Activated CD4-positive, alpha-beta T cell treated with anti-CD3 and anti-CD28 coated beads for 24 hours (primary cell): Measurements from ENCODE around the gene UGT1A9.
"Not testable (repeated sequence)": the region's sequence is repeated elsewhere in the genome, so short reads cannot be mapped to it uniquely, and the experiment has no call there.

Experiments used
- DNase-seq, 2 donors: peaks; one replicate each; pipeline ENCODE4 v3.0.0-alpha.2; 2020; ENCODE audit warnings: low read depth in 2 of 2

Gene UGT1A9

DNA sequence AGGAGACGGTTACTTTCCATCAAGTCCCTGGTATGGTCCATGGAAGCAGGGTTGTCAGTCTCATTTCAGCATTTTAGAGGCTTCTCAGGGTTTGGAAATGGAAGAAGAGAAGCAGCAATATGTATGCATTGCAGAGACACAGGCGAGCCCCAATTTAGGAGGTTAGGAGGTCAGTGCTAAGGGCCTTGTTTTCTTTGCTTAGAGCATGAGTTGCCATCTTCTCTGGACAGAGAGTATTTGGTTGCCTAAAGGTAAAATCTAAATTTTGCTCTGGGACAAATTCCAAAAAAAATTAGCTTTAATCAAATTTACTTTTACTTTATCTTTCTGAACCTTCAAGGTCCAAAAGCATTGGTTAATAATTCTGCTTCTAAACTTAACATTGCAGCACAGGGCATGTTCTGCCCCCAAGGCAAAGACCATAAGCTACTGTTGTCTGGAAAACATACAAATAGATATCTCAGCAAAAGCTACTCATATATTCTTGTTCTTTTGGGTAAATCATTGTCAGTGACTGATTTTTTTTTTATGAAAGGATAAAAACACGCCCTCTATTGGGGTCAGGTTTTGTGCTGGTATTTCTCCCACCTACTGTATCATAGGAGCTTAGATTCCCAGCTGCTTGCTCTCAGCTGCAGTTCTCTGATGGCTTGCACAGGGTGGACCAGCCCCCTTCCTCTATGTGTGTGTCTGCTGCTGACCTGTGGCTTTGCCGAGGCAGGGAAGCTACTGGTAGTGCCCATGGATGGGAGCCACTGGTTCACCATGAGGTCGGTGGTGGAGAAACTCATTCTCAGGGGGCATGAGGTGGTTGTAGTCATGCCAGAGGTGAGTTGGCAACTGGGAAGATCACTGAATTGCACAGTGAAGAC lies at the start of gene UGT1A9:
Gene UGT1A9 (plus strand): TSS at position 609 of the 872 bp plus-strand sequence. CDS start 37 bp downstream, at position 646.
- DNase-seq = no peak

DNA sequence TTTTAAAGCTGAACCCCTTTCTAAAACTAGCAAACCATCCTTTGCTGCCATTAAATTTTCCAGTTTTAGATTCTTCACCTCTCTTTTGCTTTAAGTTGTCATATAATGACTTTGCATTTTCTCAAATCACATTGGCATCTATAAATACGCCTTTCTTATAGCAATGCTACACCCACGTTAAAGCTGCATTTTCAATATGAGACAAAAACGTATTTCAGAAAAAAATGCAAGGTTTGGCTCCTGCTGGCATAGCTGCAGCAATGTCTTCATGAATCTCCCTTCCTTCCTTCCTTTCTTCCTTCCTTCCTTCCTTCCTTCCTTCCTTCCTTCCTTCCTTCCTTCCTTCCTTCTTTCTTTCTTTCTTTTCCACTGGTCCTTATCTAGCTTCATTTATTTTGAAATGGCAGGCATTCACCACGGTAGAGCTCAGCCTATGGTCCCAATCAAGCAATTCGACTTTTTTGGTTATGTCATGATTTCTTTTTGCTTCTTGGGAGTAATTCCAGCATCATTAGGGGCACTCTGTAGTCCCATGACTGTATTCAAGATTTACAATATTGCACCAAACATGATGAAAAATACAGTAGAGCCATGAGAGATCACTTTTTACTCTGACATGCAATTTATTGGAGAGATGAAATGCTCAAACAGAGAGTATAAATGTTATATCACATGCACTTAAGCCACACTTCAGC lies 44.2 kb upstream of the UGT1A9 start:
- DNase-seq = no peak

DNA sequence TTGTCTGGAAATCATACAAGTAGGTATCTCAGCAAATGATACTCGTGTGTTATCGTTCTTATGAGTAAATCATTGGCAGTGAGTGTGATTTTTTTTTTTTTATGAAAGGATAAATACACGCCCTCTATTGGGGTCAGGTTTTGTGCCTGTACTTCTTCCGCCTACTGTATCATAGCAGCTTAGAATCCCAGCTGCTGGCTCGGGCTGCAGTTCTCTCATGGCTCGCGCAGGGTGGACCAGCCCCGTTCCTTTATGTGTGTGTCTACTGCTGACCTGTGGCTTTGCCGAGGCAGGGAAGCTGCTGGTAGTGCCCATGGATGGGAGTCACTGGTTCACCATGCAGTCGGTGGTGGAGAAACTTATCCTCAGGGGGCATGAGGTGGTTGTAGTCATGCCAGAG lies 35.4 kb upstream of the UGT1A9 start, which contains the start of gene UGT1A10:
Gene UGT1A10 (plus strand): TSS at position 143 of the 400 bp plus-strand sequence. CDS start 75 bp downstream, at position 218.
- DNase-seq = not testable (repeated sequence)

DNA sequence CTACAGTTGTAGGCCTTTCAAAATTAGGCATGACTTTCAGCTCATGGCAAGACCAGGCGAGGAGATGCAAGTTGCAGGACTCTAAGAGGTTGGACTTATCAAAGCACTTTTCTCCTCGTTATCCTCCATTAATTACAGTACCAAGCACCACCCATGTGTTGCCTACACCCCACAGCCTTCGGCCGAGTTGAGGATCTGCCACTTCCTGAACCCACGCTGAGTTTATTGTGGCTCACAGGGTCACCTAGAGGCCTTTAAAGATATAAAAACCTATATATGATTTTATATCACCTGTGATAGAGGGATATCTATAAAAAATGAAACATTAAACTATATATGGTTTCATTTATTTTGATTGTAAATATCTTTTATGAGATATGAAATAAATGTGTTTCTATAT lies 32.9 kb upstream of the UGT1A9 start:
- no peak for DNase-seq

DNA sequence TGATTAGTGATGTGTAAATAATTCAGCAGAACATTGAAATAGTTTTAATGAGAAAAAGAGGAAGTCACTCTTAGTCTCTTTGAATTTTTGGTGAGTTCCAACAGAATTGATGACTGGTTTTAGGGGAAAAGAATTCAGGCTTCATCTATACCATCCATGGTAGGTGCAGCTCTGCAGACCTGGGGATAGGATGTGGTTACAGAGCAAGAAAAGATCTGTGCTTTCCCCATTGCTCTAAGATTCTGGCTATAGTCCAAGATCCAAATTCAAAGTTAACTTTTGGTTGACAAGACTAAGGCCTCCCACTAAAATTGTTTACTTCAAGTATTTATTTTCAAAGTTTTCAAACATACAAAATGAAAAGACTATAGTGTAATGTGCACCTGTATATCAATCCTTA lies 31.8 kb upstream of the UGT1A9 start:
- DNase-seq = no peak

DNA sequence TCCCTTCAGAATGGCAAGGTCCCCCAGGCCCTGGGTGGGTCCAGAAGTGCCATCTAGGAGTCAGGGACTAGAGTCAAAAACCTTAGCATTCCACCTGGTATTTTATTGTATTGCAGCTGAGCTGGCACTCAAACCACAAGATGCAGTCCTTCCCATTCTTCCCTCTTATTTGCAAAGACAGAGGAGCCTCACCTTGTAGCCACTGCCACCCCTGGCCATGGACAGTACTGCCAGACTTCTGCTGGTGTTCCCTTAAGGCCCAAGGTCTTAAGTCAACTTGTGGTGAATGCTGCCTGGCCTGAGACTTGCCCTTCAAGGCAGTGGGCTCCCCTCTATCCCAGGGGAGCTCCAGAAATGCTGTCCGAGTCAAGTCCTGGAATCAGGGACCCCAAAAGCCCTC lies 28.6 kb upstream of the UGT1A9 start:
- DNase-seq = no peak

DNA sequence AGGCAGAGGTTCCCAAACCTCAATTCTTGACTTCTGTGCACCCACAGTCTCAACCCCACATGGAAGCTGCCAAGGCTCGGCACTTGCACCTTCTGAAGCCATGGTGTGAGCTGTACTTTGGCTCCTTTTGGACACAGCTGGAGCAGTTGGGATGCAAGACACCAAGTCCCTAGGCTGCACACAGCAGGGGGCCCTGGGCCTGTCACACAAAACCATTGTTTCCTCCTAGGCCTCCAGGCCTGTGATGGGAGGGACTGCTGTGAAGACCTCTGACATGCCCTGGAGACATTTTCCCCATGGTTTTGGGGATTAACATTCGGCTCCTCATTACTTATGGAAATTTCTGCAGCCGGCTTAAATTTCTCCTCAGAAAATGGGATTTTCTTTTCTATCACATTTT lies 25.7 kb upstream of the UGT1A9 start:
- DNase-seq = not testable (repeated sequence)

DNA sequence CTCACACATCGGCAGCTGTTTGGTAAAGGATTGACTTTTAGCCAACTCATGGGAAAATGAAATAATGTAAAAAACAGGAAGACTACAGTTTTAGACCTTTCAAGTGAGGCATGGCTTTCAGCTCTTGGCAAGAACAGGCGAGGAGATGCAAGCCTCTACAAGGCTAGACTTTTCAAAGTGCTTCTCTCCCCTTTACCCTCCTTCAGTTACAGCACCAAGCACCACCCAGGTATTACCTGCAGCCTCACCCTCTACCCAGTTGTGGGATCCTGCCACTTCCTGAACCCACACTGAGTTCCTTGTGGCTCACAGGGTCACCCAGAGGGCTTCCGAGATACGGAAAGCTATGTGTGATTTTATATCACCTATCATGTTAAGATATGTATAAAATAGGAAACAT lies 20.7 kb upstream of the UGT1A9 start:
- DNase-seq = no peak

DNA sequence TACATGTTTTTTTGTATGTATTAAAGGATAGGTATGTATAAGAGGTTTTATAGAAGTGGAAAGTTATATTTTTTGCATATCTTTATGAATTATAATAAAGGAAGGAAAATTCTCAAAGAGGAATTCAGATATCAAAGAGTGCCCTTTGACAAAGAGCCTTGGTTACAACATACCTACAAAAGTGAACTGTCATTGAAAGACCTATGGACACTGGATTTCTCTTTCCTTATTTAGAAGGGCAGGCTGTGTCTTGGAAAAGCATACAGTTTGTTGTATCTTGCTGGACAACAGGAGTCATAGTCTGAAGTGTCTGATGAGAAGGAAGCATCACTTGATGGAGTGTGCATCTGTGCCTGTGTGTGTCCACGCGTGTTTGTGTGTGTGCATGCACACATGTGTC lies 20.3 kb upstream of the UGT1A9 start:
- no peak for DNase-seq

DNA sequence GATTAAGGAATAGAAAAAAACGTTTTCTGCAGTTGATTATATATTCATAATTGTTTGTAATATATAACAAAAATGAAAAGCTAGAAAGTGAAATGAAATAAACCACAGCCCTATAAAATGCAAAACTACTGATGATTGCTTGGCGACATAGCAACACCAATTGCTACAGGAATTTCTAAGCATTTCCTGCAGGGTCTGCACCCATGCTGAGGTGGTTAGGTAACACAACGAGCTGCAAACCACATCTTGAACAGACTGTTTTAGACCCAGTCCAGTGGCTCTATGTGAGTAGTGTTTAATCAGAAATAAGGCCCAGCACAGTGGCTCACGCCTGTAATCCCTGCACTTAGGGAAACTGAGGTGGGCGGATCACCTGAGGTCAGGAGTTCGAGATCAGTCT lies 17.2 kb upstream of the UGT1A9 start:
- DNase-seq = no peak

DNA sequence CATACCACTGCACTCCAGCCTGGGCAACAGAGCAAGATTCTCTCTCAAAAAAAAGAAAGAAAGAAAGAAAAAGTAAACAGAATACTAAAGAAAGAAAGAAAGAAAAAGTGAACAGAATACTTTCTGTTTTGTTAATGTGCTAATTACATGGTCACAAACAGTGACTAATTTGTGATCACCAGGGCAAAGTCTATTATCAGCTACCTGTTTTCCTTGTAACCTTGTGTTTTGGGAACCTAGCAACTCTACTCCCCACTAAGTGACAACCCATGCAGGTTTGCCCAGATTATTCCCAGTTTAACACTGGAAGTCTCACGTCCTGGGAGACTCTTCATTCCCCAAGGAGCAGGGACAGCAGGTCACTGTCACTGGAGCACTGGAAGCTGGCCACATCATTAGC lies 16.7 kb upstream of the UGT1A9 start:
- DNase-seq = no peak

DNA sequence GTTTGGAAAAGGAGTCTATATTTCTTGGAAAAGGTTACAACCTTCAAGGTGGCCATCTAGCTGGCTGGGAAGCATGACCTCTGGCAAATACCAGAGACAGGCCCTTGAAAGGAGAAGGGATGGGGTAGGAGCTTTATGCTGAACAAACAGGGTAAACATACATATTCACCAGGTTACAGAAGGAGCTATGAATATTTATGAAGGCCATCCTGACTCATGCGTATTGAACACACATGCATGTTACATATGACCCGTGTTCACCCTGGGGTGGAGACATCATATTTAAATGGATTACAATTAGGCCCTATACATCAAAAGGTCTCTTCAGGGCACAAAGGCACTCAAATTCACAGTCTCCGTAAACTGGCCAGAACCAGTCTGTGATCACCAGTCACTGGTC lies 15.8 kb upstream of the UGT1A9 start:
- not testable (repeated sequence) for DNase-seq

DNA sequence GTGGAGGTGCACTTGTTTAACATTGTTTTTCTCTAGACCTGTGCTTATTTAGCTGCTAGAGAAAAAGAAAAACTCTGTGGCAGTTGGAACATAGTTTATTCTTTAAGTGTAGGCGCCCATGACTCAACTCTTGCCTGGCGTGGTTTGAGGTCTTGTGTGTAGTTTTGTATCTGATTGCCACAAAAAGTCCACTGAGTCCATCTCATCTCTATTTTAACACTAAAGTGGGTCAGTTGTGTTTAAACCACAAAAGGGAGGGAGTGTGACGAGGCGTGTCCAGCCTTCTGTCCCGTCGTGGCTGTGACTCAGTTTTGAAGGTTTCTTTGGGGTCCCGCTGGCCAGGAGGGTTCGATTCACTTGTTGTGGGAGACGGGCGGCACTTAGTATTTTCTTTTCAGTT lies 15.3 kb upstream of the UGT1A9 start:
- DNase-seq = no peak

DNA sequence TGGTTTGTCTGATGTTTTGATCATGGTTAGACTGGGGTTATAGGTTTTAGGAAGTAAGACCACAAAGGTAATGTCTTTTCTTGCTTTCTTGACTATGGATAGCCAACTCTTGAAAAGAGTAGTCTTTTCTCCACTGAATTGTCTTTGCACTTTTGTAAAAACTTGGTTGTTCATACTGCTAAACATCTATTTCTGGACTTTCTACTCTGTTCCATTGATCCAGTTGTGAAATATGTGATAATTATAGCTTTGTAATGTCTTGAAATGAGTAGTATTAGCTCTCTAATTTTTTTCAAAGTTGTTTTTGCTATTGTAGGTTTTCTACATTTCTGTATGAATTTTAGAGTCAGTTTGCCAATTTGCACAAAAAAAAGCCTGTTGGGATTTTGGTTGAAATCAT lies 13.1 kb upstream of the UGT1A9 start:
- no peak for DNase-seq

DNA sequence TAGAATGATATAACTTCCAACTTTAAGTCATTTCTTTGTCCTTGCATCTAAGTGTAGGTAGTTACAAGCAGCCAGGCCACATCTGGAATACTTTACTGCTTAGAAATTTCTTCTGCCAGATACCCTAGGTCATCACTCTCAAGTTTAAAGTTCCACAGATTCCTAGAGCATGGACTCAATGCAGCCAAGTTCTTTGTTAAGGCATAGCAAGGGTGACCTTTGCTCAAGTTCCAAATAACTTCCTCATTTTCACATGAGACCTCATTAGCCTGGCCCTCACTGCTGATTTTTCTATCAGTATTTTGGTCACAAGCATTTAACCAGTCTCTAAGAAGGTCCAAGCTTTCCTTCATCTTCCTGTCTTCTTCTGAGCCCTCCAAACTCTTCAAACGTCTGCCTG lies 7.8 kb upstream of the UGT1A9 start:
- no peak for DNase-seq

DNA sequence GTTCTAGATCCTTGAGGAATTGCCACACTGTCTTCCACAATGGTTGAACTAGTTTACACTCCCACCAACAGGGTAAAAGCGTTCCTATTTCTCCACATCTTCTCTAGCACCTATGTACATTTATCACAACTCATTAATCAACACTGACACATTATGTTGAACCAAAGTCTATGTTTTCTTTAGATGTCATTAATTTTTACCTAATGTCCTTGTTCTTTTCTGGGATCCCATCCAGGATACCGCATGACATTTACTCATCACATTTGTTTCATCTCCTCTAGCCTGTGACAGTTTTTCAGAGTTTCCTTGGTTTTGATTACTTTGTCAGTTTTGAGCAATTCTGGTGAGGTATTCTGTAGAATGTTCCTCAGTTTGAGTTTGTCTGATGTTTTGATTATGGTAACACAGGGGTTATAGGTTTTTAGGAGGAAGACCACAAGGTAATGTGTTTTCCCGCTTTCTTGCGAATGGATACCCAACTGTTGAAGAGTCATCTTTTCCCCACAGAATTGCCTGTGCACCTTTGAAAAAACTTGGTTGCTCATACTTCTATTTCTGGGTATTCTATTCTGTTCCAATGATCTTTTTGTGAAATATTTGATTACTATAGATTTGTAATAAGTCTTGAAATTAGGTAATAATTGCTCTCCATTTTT lies 3.0 kb upstream of the UGT1A9 start:
- DNase-seq = no peak

DNA sequence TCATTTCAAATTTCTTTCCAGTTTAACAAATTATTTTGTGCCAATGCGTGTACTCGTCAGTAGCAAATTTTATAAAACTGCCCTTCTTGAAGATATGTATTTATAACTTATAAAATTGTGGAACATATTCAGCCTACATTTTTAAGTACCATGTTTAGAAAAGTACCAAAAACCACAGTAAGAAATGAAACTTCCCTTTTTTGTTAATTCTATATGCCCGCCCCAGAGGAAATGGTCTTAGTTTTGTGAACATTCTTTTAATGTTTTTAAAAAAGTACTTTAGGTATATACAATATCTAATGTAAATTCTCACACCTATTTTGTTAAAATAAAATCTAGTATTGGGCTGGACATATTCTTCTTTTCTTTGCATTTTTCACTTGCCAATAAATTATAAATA lies 1.2 kb downstream of the UGT1A9 start:
- DNase-seq = no peak

DNA sequence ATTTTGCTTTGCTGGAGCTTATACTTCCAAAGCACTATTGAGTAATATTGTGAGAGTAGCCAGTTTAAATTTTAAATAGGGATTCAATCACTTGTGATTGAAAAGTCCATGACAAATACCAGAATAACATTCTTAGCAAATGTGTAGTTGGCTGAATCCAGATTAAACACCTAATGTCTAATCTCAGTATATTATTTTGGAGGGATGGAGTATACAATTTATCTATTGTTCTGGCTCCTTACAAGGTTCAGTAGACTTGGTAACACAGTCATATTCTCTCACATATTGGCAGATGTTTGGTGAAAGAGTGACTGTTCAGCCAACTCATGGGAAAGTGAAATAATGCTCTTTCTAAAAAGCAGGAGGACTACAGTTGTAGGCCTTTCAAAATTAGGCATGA lies 2.2 kb downstream of the UGT1A9 start:
- no peak for DNase-seq

DNA sequence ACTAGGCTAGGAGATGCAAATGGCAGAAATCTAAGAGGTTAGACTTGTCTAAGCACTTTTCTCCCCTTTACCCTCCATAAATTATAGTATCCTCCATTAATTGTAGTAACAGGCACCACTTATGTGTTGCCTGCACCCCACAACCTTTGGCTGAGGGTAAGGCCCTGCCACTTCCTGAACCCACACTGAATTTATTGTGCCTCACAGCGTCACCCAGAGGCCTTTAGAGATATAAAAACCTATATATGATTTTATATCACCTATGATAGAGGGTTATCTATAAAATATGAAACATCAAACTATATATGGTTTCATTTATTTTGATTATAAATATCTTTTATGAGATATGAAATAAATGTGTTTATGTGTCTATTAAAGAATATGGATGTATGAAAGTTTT lies 2.6 kb downstream of the UGT1A9 start:
- no peak for DNase-seq

DNA sequence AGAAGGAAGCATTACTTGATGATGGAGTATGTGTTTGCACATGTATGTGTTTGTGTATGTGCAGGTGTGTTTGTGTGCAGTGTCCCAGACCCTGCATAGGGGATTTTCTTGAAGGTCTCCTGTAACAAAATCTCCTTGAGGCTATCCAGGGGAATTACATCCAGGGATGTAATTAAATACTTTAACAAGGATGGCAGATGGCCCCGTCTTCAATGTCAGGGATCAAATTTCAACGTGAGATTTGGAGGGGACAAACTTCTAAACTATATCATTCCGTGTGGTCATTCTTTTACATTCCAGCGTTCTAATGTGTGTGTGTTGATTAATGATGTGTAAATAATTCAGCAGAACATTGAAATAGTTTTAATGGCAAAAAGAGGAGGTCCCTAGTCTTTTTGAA lies 3.3 kb downstream of the UGT1A9 start:
- no peak for DNase-seq

DNA sequence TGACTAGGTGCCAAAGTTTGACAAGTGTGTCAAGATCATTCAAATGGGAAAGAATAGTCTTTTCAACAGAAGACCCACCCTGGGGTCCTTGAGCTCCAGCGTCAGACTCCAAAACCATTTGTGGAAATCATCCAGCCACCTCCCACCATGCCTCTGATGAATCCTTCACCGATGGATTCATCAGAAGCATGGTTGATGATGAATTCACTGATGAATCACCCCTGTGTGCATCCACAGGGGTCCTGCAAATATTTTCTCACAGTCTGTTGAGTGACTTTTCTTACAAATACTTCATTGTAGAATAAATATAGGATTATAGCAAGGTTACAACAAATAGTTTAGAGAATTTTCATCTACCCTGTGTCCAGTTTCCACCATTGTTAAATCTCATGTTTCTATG lies 4.3 kb downstream of the UGT1A9 start:
- DNase-seq = no peak

DNA sequence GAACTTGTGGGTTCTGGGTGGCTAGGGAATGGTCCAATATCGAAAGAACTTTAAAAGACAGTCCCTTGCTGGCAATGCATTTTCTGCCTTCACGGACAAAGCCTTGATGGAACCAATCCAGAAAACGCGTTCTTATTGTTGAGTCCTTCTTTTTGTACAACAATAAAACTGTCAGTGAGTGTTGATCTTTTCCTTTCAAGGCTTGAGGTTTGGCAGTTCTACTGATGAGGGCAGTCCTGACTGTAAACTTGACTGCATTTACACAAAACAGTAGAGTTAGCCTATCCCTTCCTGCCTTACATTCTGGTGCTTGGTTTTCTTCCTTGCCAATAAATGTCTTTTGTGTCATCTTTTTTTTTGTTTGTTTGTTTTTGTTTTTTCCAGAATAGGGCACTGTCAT lies 7.5 kb downstream of the UGT1A9 start:
- no peak for DNase-seq
